HPDE6-E6E7 (cell line): ENCODE results near the gene GRIK1.

Source experiments
- DNase-seq: peaks from one replicate; pipeline ENCODE4 v3.0.0; 2011; ENCODE audit warnings: missing footprints; ENCODE audit errors: extremely low spot score

Gene GRIK1

GRCh38 chr21:29718081-29718815 lies 221.5 kb downstream of the GRIK1 start:
- peak; percentile 73 for DNase-seq

GRCh38 chr21:29717659-29718058 lies 222.1 kb downstream of the GRIK1 start:
- no peak for DNase-seq

- no peak for DNase-seq
Measured at GRCh38 chr21:29716753-29717152, 223.0 kb downstream of the GRIK1 start.

- no peak for DNase-seq
Measured at GRCh38 chr21:29715089-29715488, 224.7 kb downstream of the GRIK1 start.

- no peak for DNase-seq
Measured at GRCh38 chr21:29712818-29713217, 227.0 kb downstream of the GRIK1 start.

- no peak for DNase-seq
Measured at GRCh38 chr21:29711236-29711635, 228.6 kb downstream of the GRIK1 start.

GRCh38 chr21:29710498-29710897 lies 229.3 kb downstream of the GRIK1 start:
- no peak for DNase-seq

GRCh38 chr21:29708401-29708800 lies 231.4 kb downstream of the GRIK1 start:
- no peak for DNase-seq

- DNase-seq, result no peak
Measured at GRCh38 chr21:29704719-29705118, 235.1 kb downstream of the GRIK1 start.

- DNase-seq, result no peak
Measured at GRCh38 chr21:29701676-29702075, 238.1 kb downstream of the GRIK1 start.

GRCh38 chr21:29697555-29698193 lies 242.1 kb downstream of the GRIK1 start:
- no peak for DNase-seq

- no peak for DNase-seq
Measured at GRCh38 chr21:29696937-29697336, 242.9 kb downstream of the GRIK1 start.

GRCh38 chr21:29691616-29692491 lies 247.9 kb downstream of the GRIK1 start:
- DNase-seq, result no peak

- no peak for DNase-seq
Measured at GRCh38 chr21:29689753-29690152, 250.0 kb downstream of the GRIK1 start.

GRCh38 chr21:29684106-29684505 lies 255.7 kb downstream of the GRIK1 start:
- no peak for DNase-seq

GRCh38 chr21:29682800-29683199 lies 257.0 kb downstream of the GRIK1 start:
- DNase-seq, result no peak

- DNase-seq, result no peak
Measured at GRCh38 chr21:29680273-29680672, 259.5 kb downstream of the GRIK1 start.

- DNase-seq, result no peak
Measured at GRCh38 chr21:29678626-29679025, 261.2 kb downstream of the GRIK1 start.

- DNase-seq, result no peak
Measured at GRCh38 chr21:29677326-29677725, 262.5 kb downstream of the GRIK1 start.

GRCh38 chr21:29676395-29676794 lies 263.4 kb downstream of the GRIK1 start:
- DNase-seq, result no peak

GRCh38 chr21:29675451-29675850 lies 264.3 kb downstream of the GRIK1 start:
- no peak for DNase-seq

- no peak for DNase-seq
Measured at GRCh38 chr21:29674343-29674742, 265.5 kb downstream of the GRIK1 start.
